Measurements from ENCODE around the gene SGSH.

GRCh38 chr17:80242505-80242904, 22.4 kb upstream of the SGSH start:
- TF ChIP-seq CTCF (conservative IDR thresholded peaks at IDR 0.05; ENCODE audit: low read depth, low read length), result no peak
- TF ChIP-seq EZH2 (IDR thresholded peaks at IDR 0.05; ENCODE audit: borderline replicate concordance, low read depth, low read length, poor library complexity, severe bottlenecking), result no peak

Data from A673 (cell line).